ENCODE data around the gene NHLH1.
A peak's percentile ranks its signal among the peaks of the same experiment; 100 is the strongest.

Gene NHLH1

DNA sequence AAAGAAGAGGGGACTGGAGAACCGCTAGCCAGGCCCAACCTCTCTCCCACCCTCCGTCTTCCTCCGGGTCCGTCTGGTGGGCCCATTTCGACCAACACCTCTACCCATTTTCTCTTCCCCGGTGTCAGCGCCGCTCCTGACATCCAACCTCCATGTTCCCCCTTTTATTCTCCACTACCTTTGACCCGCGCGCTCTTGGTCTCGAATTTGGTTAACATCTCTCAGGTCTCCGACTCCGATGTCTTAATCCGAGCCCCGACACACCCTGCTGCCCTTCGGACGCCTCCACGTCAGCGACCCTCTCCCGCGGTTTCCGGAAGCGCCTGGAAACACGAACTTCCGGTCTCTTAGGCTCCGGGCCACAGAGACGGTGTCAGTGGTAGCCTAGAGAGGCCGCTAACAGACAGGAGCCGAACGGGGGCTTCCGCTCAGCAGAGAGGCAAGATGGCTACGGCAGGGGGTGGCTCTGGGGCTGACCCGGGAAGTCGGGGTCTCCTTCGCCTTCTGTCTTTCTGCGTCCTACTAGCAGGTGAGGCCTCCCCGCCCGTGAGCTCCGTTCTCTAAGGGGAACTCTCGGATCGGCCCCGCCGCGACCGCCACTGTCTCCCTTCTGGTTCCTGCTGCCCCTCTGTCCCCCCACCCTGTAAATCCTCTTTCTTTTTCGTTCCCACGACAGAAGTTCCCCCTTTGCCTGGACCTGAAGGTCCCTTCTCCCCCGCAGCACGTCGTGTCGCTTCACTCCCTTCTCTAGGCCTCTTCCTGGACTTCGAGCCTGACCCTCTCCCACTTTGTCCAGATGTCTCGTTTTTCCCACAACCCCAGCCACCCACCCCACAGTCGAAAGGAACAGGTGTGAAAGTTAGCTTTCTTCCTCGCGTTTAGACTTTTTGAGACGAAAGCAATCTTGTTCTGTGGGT, 23.7 kb upstream of the NHLH1 start, which contains the start of the genes COPA and NCSTN:
Gene COPA, minus strand, starts transcription at position 298 of the 917 bp plus-strand sequence. Its CDS starts 80 bp downstream, at position 218.
Gene NCSTN, plus strand, starts transcription at position 431 of the 917 bp plus-strand sequence. Its CDS starts 14 bp downstream, at position 445.
- DNase-seq: peak; percentile 99
- peak within 1 kb of the TSS; percentile 94 for H3K27ac ChIP-seq
- peaks cover 70% of the 10 kb centered on the region for H3K36me3 ChIP-seq
- peak within 1 kb of the TSS; percentile 71 for H3K4me3 ChIP-seq (ENCODE audit: low read depth, low read length)
- no peaks in the 10 kb centered on the region for H3K27me3 ChIP-seq (ENCODE audit: insufficient read depth, low read depth, severe bottlenecking)
- TF ChIP-seq, protein P1, sequence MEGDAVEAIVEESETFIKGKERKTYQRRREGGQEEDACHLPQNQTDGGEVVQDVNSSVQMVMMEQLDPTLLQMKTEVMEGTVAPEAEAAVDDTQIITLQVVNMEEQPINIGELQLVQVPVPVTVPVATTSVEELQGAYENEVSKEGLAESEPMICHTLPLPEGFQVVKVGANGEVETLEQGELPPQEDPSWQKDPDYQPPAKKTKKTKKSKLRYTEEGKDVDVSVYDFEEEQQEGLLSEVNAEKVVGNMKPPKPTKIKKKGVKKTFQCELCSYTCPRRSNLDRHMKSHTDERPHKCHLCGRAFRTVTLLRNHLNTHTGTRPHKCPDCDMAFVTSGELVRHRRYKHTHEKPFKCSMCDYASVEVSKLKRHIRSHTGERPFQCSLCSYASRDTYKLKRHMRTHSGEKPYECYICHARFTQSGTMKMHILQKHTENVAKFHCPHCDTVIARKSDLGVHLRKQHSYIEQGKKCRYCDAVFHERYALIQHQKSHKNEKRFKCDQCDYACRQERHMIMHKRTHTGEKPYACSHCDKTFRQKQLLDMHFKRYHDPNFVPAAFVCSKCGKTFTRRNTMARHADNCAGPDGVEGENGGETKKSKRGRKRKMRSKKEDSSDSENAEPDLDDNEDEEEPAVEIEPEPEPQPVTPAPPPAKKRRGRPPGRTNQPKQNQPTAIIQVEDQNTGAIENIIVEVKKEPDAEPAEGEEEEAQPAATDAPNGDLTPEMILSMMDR (IDR thresholded peaks at IDR 0.05; ENCODE audit: low read depth, low read length): no peak
- no peaks in the 10 kb centered on the region for H3K9me3 ChIP-seq (ENCODE audit: severe bottlenecking)

DNA sequence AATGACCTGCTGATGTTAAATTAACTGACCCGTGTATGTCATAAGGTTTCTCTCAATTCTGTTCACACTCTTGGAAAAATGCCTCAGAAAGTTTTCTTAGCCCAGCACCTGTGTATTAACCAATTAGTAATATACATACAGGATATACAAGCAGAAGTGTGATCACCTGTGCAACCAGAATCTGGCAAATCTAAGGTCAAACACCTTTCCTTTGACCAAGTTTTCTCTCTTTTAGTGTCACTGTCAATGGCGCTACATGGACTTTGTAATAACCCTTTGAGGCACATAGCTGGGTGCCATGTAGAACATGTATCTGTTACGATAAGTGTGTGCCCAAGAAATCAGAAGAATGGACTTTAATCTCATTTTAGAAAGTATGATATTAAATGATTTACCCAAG, 22.6 kb upstream of the NHLH1 start:
- no peaks in the 10 kb centered on the region for H3K27me3 ChIP-seq (ENCODE audit: insufficient read depth, low read depth, severe bottlenecking)
- peak overlapping the region; percentile 94; the same call in 1 of the 2 replicates for H3K27ac ChIP-seq
- H3K36me3 ChIP-seq: peaks cover 70% of the 10 kb centered on the region
- H3K9me3 ChIP-seq (ENCODE audit: severe bottlenecking): no peaks in the 10 kb centered on the region
- no peak for DNase-seq
- TF ChIP-seq, protein P1 (IDR thresholded peaks at IDR 0.05; ENCODE audit: low read depth, low read length): no peak
- H3K4me3 ChIP-seq (ENCODE audit: low read depth, low read length): peak overlapping the region; percentile 71

DNA sequence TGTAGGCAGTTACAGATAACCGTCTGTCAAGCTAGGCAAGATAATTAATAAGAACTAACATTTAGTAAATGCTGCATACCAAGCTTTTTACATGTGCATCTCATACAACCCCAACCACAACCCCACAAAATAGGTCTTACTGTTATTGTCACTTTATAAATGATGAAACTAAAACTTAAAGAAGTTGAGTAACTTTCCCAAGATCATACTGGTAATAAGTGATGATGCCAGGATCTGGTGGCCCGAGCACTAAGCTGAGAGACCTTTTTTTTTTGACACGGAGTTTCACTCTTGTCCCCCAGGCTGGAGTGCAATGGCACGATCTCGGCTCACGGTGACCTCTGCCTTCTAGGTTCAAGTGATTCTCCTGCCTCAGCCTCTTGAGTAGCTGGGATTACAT, 21.9 kb upstream of the NHLH1 start:
- no peak overlapping the region for H3K27ac ChIP-seq
- H3K27me3 ChIP-seq (ENCODE audit: insufficient read depth, low read depth, severe bottlenecking): no peaks in the 10 kb centered on the region
- H3K4me3 ChIP-seq (ENCODE audit: low read depth, low read length): no peak overlapping the region
- no peak for DNase-seq
- TF ChIP-seq, protein P1 (IDR thresholded peaks at IDR 0.05; ENCODE audit: low read depth, low read length): no peak
- H3K36me3 ChIP-seq: peaks cover 70% of the 10 kb centered on the region
- H3K9me3 ChIP-seq (ENCODE audit: severe bottlenecking): no peaks in the 10 kb centered on the region

DNA sequence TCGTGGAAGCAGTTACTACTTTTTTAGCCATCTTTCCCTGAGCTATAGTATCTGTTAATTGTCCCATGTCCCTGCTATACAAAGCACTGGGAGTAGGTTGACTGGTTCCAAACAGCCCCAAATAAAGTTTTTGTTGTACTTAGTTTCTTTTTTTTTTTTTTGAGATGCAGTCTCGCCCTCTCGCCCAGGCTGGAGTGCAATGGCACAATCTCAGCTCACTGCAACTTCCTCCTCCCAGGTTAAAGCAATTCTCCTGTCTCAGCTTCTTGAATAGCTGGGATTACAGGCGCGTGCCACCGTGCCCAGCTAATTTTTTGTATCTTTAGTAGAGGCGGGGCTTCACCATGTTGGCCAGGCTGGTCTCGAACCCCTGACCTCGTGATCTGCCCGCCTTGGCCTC, 20.4 kb upstream of the NHLH1 start:
- no peaks in the 10 kb centered on the region for H3K9me3 ChIP-seq (ENCODE audit: severe bottlenecking)
- no peaks in the 10 kb centered on the region for H3K27me3 ChIP-seq (ENCODE audit: insufficient read depth, low read depth, severe bottlenecking)
- TF ChIP-seq, protein P1 (IDR thresholded peaks at IDR 0.05; ENCODE audit: low read depth, low read length): no peak
- DNase-seq: no peak
- H3K27ac ChIP-seq: no peak overlapping the region
- no peak overlapping the region for H3K4me3 ChIP-seq (ENCODE audit: low read depth, low read length)
- H3K36me3 ChIP-seq: peaks cover 75% of the 10 kb centered on the region

DNA sequence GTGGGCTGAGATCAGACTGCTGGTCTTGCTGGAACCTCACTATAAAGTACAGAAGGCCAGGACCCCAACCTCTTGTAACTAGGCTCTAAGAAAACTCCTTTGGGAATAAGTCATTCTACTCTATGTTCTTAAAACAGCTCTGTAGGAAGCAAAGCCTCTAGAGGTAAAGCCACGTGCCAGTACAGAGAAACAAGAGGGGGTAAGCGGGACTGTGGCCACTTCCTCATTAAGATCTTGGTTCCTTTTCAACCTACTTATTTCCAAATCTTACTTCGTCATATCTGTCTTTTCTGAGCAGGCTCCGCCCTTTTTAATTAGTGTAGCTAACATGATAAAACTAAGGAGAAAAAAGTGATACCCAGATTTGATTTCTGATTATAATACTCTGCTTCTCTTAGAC, 19.9 kb upstream of the NHLH1 start:
- no peak overlapping the region for H3K27ac ChIP-seq

More for the DNA sequence above, 19.9 kb upstream of the NHLH1 start:
- TF ChIP-seq, protein P1 (IDR thresholded peaks at IDR 0.05; ENCODE audit: low read depth, low read length): no peak
- Histone ChIP-seq H3K4me3 (ENCODE audit: low read depth, low read length) (no peak overlapping the region), H3K27me3 (ENCODE audit: insufficient read depth, low read depth, severe bottlenecking) (no peaks in the 10 kb centered on the region), H3K9me3 (ENCODE audit: severe bottlenecking) (no peaks in the 10 kb centered on the region), H3K36me3 (peaks cover 80% of the 10 kb centered on the region)
- DNase-seq: no peak
